HL-60/S4 (cell line): ENCODE measurements around the gene HOXB4.

ENCODE experiments used
- in situ Hi-C: fragments of 300-500 bp; cut with MboI; formaldehyde crosslinking; loops from 2 replicates; pipeline ENCODE4 v1.14.3; 2022; ENCODE audit warnings: low sequenced_read_pairs

Gene HOXB4

DNA sequence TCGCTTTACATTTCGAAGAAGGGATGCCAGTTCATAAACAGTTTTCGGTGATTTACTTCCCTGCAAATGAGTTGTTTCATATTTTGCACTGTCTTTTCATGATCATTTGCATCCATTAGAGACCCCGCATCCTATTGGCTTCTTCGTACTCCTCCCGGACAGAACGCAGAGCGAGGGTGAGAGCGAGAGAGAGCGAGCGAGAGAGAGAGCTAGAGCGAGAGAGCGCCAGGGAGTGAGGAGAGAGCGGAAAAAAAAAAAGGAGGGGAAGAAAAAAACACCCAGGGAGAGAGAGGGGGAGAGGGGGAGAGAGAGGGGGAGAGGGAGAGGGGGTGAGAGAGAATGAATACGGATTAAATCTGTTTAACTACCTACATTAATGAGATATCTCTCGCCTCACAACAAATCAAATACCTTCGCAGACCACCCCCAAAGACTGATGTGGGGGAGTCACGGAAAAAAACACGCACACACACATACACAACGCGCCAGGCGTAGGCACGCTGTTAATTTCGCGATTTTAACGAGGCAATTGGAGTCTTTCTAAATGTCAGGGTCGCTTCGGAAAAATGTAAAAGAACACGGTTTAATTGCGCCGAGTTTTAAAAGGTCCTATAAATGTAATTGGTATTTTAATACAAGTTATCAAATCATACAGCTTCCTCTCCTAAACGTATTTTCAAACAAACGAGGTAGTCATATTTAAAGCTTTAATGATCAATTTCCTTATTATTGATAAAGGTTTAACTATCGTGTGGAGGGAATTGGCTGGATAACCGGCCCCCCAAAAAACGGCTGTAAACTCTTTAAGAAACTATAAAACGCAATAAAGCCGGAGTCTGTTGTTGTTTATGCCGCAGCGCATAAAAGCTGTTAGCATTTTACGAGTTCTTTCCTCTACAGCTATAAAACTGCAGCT is 37.2 kb upstream of the HOXB4 start, which contains the start of gene HOXB8:
Gene HOXB8, minus strand, starts transcription at position 246 of the 916 bp plus-strand sequence. CDS start 588 bp downstream, outside the sequence.
- in situ Hi-C loops, result no loop called here

GRCh38 chr17:48613862-48614694 is 35.9 kb upstream of the HOXB4 start:
- in situ Hi-C loops, result no loop called here

GRCh38 chr17:48612854-48613691 is 34.9 kb upstream of the HOXB4 start:
- in situ Hi-C loops, result no loop called here

DNA sequence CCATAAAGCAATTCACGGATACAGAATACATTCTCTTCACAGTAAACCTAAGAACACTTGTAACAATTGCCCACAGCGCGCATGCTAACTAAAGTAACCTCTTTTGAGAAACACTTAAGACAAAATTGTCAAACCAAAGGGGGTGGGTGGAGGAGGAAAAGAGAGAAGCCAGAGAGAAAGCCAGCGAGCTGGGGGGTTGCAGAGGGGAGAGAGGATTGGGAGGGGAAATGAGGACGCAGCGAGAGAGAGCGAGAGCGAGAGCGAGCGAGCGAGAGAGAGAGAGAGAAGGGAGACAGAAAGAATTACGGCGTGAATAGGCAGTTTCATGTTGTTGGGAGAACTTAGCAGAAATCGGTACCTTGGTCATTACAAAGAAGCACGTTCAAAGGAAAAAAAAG is 34.3 kb upstream of the HOXB4 start:
- in situ Hi-C loops, result no loop called here

DNA sequence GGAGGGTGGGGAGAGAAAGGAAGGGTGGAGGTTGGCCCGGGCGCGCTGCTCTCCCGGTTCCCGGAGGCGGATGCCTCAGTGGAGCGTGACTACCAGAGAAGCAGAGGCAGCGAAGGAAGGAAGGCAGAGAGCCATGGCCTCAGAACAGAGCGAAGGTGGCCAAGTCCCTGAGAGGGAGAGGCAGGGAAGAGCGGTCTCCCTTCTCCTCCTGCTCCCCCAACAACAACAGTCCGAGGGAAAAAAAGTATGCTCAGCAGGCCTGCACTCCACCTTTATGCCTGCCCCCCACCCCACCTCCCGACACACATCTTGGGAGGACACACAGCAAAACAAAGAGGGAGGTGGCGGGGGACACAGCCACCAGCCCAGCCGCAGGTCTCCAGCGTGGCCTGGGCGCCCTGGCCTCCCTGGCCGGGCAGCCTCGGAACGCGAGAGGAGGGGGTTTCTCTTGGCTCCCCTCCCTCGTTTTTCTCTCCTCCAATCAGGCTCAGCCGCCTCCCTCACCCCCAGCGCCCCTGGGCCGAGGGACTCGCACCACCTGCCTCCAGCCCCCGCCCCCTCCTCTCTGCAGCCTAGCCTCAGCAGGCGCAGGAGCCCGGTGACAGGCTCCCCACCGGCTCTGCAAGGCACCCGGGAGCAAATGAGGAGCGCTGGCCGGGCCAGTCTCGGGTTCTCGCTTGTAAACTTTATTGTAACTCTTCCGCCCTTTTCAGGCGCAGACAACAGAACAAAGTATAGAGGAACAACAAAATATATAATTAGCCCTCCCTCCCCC is 33.7 kb upstream of the HOXB4 start:
- in situ Hi-C loops, result no loop called here

DNA sequence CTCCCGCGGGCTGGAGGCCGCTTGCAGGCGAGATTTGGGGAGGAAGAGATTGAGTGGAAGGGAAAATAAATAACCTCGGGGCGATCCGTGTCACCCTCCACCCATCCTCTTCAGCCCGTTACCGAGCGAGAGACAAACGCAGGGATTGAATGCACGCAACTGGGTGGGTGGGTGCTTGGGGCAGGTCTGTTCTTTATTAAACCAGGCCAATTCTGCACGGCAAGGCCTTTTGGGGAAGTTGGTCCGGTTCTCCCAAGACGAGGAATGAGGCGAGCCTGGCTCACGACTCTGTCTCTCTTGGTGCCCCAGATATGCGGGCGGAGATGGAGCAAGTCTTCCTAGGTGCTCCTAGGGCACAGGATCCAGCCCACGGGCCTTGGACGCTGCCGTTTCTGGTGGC is 33.1 kb upstream of the HOXB4 start:
- in situ Hi-C loops, result no loop called here

- in situ Hi-C loops, result no loop called here
These were observed 32.4 kb upstream of the HOXB4 start, which contains the start of gene HOXB7 for GRCh38 chr17:48610282-48611211. Gene HOXB7 (minus strand): TSS chr17:48611017. CDS start chr17:48610918, 99 bp downstream.

- in situ Hi-C loops, result no loop called here
These were observed 31.7 kb upstream of the HOXB4 start for GRCh38 chr17:48609759-48610281.

DNA sequence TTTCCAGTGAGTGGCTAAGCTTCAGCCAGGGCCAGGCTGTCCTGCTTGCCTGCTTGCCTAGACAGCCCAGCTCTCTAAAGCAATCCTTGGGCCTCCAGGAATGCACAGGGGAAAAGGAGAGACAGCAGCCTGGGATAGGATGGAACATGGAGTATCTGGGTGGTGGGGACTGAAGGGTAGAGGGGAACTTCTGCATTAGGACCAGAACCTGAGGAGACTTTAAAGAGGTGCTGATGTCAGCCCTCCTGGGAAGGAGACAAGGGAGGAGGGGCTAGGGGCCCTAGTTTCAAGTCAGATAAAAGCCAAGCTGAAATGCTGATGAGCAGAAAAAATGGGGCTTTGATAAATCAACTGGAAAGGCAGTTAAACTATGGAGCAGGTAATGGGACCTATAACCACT is 30.9 kb upstream of the HOXB4 start:
- in situ Hi-C loops, result no loop called here

- in situ Hi-C loops, result no loop called here
These were observed 30.3 kb upstream of the HOXB4 start for GRCh38 chr17:48608494-48608834.

DNA sequence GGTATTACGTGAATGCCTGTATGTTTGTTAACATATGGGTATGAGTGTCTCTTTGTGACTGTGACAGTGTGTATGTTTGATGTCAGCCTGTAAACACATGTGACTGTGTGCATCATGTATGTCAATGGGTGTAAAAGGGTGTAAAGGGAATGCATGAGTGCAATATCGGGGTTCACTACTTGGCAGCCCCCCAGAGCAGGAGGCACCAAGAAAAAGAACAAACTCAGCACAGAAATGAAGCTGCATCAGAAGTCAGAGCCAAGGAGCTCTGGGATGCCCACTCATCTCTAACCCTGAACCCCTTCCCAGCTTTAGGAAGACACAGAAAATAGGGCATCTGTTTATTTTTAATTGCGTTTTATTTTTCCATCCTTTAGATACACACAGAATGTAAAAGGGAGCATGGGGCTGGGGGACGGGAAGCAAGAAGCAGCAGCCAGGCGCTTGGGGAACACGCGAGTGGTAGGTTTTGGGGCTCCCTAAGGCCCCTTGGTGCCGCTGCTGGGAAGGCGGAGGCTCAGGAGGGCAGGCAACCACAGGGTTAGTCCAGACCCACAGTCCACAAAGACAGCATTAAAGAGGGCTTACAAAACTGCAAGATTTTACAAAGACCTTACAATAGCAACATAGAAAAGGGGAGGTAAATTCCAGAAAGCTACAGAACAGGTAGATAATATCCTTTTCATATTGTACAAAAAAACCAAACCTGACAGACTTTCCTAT is 28.9 kb upstream of the HOXB4 start:
- in situ Hi-C loops, result no loop called here

DNA sequence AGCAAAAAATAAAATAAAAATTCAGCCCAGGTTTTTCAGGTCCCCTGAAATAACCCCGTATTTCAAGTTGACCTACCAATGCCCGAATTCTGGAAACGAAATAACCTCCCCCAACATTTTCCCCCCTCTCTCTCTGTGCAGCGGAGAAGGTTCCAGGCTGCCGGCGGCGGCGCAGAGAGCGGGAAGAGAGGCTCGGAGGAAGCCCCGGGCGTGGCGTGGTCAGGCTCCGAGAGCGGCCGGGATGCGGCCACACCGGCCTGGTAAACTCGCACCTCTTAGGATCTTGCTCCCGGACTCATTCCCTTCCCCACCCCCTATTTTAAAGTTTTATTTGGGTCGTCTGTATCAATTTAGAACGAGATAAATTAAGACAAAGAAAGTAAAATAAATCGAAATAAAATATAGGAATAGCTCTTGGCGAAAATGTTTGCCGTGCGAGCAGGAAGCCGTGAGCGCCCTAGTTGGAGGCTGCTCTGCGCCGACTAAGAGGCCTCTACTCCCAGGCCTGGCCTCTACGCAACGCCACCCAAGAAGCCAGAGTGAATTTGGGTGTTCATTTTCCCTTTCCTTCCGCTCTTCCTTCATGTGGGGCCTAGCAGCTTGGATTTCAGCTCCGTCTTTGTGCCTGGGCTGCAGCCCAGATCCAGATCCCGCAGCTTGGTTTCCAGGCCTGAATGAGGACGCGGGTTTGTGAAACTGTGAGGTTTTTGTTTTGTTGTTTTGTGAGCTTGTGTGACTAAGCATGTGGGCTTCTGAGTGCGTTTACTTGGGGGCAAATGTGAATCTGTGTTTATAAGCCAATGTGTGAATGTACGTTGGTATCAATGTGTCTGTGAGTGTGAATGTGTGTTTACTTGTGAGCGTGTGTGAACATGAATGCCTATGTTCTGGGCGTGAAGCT is 28.1 kb upstream of the HOXB4 start:
- in situ Hi-C loops, result no loop called here

- in situ Hi-C loops, result no loop called here
These were observed 27.3 kb upstream of the HOXB4 start for GRCh38 chr17:48605409-48605919.

DNA sequence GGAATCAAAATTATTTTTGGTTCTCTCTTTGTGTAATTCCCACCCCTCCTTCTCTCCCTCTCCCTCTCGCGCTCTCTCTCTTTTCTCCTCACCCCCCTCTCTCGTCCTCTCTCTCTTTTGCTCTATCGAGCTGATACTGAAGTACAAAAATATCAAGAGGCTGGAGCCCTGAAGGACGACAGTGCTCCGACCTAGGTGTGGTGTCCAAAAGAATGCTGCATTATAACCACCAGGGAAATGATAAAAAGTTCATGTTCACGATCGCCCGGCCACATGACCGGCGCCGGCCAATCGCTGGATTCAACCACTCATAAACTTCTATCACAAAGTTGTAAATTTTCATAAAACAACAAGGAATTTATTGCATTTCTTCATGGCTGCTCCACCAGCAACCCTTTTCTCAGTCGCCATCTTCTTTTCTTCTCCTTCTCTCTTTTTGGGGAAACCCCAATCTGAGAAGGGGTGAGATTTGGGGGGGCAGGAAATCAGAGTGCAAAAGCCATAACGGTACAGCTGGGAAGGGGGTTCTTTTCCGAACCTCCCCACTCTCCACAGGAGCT is 26.7 kb upstream of the HOXB4 start, which contains the start of gene HOXB6:
Gene HOXB6, minus strand, starts transcription at position 217 of the 560 bp plus-strand sequence. CDS start 6,836 bp downstream, outside the sequence.
- in situ Hi-C loops, result no loop called here

DNA sequence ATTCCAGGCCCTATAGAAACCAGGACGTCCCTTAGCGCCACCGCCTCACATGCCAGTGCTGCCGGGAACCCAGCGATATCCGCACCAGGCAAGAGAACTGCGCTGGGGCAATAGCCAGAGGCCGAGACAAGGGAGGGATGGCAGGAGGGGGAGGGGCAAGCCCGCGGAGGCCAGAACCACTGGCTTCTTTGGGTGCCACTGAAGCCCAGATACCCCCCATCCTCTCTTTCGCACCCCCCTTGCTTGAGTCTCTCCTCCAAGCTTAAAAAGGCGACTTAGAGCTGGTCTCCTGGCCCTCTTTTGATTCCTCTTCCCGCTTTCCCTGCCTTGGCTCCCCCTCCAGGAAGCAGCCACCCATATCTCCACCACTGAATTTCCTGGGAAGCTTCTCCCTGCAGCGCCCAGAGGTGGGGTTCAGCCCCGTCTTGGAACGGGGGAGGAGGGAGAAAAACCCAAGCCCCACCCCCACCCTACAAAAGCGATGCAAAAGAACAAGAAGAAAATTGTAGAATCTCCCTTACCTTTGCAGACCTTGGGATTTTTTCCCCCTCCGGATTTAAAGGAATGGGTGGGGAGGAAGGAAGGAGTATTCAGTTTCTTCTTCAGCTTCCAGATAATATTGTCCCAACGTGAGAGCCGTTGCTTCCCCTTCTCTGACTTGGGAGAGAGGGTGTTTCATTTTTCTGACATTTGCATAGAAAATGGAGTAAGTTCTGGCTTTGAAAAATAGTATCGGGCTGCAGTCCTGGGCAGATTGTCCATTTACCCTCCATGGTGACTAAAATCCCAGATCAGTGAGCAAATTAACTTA is 26.0 kb upstream of the HOXB4 start:
- in situ Hi-C loops, result no loop called here
